Left lung (tissue), 10 donors: ENCODE measurements around the gene SOAT2. TPM values are rescaled to one million over a fixed set of nuclear protein-coding genes. Genes with fewer than 3 reads are reported as not detected.

Experiments
- ATAC-seq: fragments of 200-7000 bp; cut with Tn5 transposase; one replicate; pipeline ENCODE4 v1.9.1; 2020; ENCODE audit warnings: moderate library complexity
- DNase-seq, 4 donors: peaks; one replicate each; pipeline ENCODE4 v3.0.0-alpha.2; 2013 to 2020
- H3K27ac ChIP-seq, 2 donors: fragments of 200-600 bp; sonication (generic) in 1 of 2; one replicate each; pipeline versions ENCODE4 v1.5.0 to v1.8.0; 2020 to 2021
- H3K27me3 ChIP-seq, 2 donors: fragments of 200-600 bp; sonication (generic) in 1 of 2; one replicate each; pipeline versions ENCODE4 v1.5.0 to v1.8.0; 2020 to 2021
- H3K36me3 ChIP-seq, 2 donors: fragments of 200-600 bp; sonication (generic) in 1 of 2; one replicate each; pipeline versions ENCODE4 v1.5.0 to v1.8.0; 2020 to 2021
- H3K4me1 ChIP-seq, 2 donors: fragments of 200-600 bp; one replicate each; pipeline ENCODE4 v1.8.0; 2021
- H3K4me3 ChIP-seq, 2 donors: fragments of 200-600 bp; sonication (generic) in 1 of 2; one replicate each; pipeline versions ENCODE4 v1.5.0 to v1.8.0; 2020 to 2021; ENCODE audit warnings: mild to moderate bottlenecking in 1 of 2
- H3K9me3 ChIP-seq, 2 donors: fragments of 200-600 bp; sonication (generic) in 1 of 2; one replicate each; pipeline versions ENCODE4 v1.5.0 to v1.8.0; 2020 to 2021
- intact Hi-C, 2 donors: fragments of 100-400 bp; cut with DNase I; formaldehyde crosslinking; loops; one replicate each; pipeline versions ENCODE4 v1.11.2 to v1.14.2; 2022
- polyA plus RNA-seq, 6 donors: library from polyadenylated mRNA; unstranded; fragments of 120-200 nt; gene quantifications; one replicate each; pipeline ENCODE4 v1.2.1, GENCODE V29; 2013; ENCODE audit not compliant: insufficient read length in 6 of 6
- total RNA-seq, 2 donors: library from RNA; stranded (reverse); fragmentation: NEBNext Ultra II Directional; extraction: Animal tissue kit (Norgen Biotek cat#: 25700); gene quantifications; one replicate each; pipeline ENCODE4 v1.2.1, GENCODE V29; 2021
- TF ChIP-seq, protein P1 (sequence below), 2 donors: fragments of 200-600 bp; sonication (generic) in 1 of 2; IDR thresholded peaks; one replicate each; pipeline versions ENCODE4 v1.5.0 to v1.8.0; 2021; ENCODE audit warnings: antibody characterized with exemption in 2 of 2
- donor health status: DM: no; HTN: yes; CAD: no.
- donor health status: DM: no; HTN: no; CAD: no.

Gene SOAT2
- total and polyA plus RNA-seq, 8 donors = 0.13 to 0.42 (median 0.19) TPM; not detected in 2

DNA sequence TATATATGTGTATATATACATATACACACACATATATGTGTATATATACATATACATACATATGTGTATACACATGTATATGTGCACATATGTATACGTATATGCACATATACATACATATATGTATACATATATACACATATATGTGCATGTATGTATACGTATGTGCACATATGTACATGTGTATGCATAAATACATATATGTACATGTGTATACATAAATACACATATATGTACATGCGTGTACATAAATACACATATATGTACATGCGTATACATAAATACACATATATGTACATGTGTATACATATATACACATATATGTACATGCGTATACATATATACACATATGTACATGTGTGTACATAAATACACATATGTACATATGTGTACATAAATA is 43.9 kb downstream of the SOAT2 start:
- no peaks in the 10 kb centered on the region for H3K27me3 ChIP-seq
- DNase-seq = no peak
- no peak for ATAC-seq
- H3K27ac ChIP-seq = no peak overlapping the region
- H3K36me3 ChIP-seq = no peaks in the 10 kb centered on the region
- no peak overlapping the region for H3K4me3 ChIP-seq
- H3K9me3 ChIP-seq = no peaks in the 10 kb centered on the region
- TF ChIP-seq, protein P1, sequence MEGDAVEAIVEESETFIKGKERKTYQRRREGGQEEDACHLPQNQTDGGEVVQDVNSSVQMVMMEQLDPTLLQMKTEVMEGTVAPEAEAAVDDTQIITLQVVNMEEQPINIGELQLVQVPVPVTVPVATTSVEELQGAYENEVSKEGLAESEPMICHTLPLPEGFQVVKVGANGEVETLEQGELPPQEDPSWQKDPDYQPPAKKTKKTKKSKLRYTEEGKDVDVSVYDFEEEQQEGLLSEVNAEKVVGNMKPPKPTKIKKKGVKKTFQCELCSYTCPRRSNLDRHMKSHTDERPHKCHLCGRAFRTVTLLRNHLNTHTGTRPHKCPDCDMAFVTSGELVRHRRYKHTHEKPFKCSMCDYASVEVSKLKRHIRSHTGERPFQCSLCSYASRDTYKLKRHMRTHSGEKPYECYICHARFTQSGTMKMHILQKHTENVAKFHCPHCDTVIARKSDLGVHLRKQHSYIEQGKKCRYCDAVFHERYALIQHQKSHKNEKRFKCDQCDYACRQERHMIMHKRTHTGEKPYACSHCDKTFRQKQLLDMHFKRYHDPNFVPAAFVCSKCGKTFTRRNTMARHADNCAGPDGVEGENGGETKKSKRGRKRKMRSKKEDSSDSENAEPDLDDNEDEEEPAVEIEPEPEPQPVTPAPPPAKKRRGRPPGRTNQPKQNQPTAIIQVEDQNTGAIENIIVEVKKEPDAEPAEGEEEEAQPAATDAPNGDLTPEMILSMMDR (IDR thresholded peaks at IDR 0.05) = no peak
- intact Hi-C loops = no loop called here
- H3K4me1 ChIP-seq = no peaks in the 10 kb centered on the region

GRCh38 chr12:53147653-53148052 is 44.4 kb downstream of the SOAT2 start:
- DNase-seq (no peak), ATAC-seq (no peak)
- Histone ChIP-seq H3K4me1 (no peaks in the 10 kb centered on the region), H3K27me3 (no peaks in the 10 kb centered on the region), H3K27ac (no peak overlapping the region), H3K36me3 (no peaks in the 10 kb centered on the region), H3K4me3 (no peak overlapping the region), H3K9me3 (no peaks in the 10 kb centered on the region)
- TF ChIP-seq, protein P1 (IDR thresholded peaks at IDR 0.05) = no peak
- intact Hi-C loops = no loop called here

- Histone ChIP-seq H3K27me3 (no peaks in the 10 kb centered on the region), H3K4me1 (no peaks in the 10 kb centered on the region), H3K4me3 (no peak overlapping the region), H3K27ac (no peak overlapping the region), H3K9me3 (no peaks in the 10 kb centered on the region), H3K36me3 (no peaks in the 10 kb centered on the region)
- ATAC-seq = no peak
- no peak for DNase-seq
- TF ChIP-seq, protein P1 (IDR thresholded peaks at IDR 0.05) = no peak
- intact Hi-C loops = no loop called here
Measured at GRCh38 chr12:53151039-53151438, 47.8 kb downstream of the SOAT2 start.

GRCh38 chr12:53152390-53152789 is 49.1 kb downstream of the SOAT2 start:
- H3K27ac ChIP-seq = no peak overlapping the region
- no peaks in the 10 kb centered on the region for H3K27me3 ChIP-seq
- H3K36me3 ChIP-seq = no peaks in the 10 kb centered on the region
- TF ChIP-seq, protein P1 (IDR thresholded peaks at IDR 0.05) = no peak
- H3K4me3 ChIP-seq = no peak overlapping the region
- H3K4me1 ChIP-seq = no peaks in the 10 kb centered on the region
- H3K9me3 ChIP-seq = no peaks in the 10 kb centered on the region
- no peak for DNase-seq
- ATAC-seq = no peak
- intact Hi-C loops = no loop called here

- peaks cover 0 to 8% of the 10 kb centered on the region in 2 donors for H3K36me3 ChIP-seq
- peaks cover 0 to 5% of the 10 kb centered on the region in 2 donors for H3K4me1 ChIP-seq
- no peak overlapping the region for H3K27ac ChIP-seq
- H3K9me3 ChIP-seq = no peaks in the 10 kb centered on the region
- ATAC-seq (peak; percentile 98), DNase-seq (peak; percentile 43 to 93 (median 76))
- no peak overlapping the region for H3K4me3 ChIP-seq
- intact Hi-C loops = no loop called here
- no peaks in the 10 kb centered on the region for H3K27me3 ChIP-seq
- TF ChIP-seq, protein P1 (IDR thresholded peaks at IDR 0.05) = peak; percentile 92 to 95
Measured at GRCh38 chr12:53159195-53159839, 56.0 kb downstream of the SOAT2 start.
